Measurements from ENCODE around the gene TRPM1. TPM values are rescaled to one million over a fixed set of nuclear protein-coding genes. Genes with fewer than 3 reads are reported as not detected.

TRPM1 gene
- total RNA-seq, 1 donor from 2014 or later = not detected

- no peak for TF ChIP-seq CTCF (IDR thresholded peaks at IDR 0.05)
- no peaks in the 10 kb centered on the region for H3K9me3 ChIP-seq
- H3K27ac ChIP-seq = no peak overlapping the region
- DNase-seq (ENCODE audit: low spot score in 2 of 2) = no peak
- H3K4me3 ChIP-seq = no peak overlapping the region
- intact Hi-C loops (cut with DNase I) = no loop called here
- no peaks in the 10 kb centered on the region for H3K27me3 ChIP-seq
- no peaks in the 10 kb centered on the region for H3K36me3 ChIP-seq
- no peaks in the 10 kb centered on the region for H3K4me1 ChIP-seq
Observed at GRCh38 chr15:31023841-31024240, 77.7 kb downstream of the TRPM1 start.

DNA sequence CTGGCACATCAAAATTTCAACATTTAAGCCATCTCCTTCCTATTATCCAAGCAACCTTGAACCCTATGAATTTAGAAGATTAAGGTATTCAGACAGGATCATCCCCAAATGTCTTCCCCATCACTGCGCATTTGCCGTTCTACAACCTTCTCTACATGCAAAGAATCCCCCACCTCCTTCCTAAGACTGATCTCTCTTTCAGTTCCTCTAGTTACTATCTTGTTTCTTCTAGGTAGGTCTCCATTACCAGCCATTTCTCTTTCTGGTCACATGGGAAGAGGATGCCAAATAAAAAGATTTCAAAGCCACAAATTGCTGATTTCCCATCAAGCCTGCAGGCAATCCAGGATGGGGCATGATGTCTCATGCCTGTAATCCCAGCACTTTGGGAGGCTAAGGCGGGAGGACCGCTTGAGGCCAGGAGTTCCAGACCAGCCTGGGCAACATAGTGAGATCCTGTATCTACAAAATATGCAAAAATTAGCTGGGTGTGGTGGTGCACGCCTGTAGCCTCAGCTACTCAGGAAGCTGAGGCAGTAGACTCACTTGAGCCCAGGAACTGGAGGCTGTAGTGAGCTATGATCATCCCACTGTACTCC is 80.4 kb downstream of the TRPM1 start:
- intact Hi-C loops (cut with DNase I) = no loop called here
- no peak overlapping the region for H3K27ac ChIP-seq
- no peak overlapping the region for H3K4me3 ChIP-seq
- no peak for DNase-seq (ENCODE audit: low spot score in 2 of 2)
- H3K27me3 ChIP-seq = no peaks in the 10 kb centered on the region
- H3K4me1 ChIP-seq = no peaks in the 10 kb centered on the region
- no peak for TF ChIP-seq CTCF (IDR thresholded peaks at IDR 0.05)
- H3K9me3 ChIP-seq = no peaks in the 10 kb centered on the region
- H3K36me3 ChIP-seq = no peaks in the 10 kb centered on the region

GRCh38 chr15:31020542-31020941 is 81.0 kb downstream of the TRPM1 start:
- no peaks in the 10 kb centered on the region for H3K27me3 ChIP-seq
- intact Hi-C loops (cut with DNase I) = no loop called here

DNA sequence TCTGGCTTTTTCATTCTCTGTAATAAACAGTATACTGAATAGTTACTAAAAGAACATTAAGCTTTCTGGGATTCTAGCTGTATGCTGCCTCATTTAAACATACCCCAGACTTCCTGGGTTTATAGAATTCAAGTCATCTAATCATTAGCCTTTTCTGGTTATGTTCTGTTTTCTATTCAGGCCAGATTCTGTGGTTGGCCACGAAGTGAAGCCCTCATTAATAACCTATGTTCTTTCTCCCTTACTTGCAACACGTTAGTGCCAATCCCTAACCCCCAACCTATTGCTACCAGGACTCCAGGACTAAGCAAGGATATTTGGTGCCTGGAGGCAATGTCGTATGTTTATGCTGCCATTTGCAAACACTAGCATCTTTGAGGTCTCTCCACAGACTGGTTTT is 81.5 kb downstream of the TRPM1 start:
- no peaks in the 10 kb centered on the region for H3K4me1 ChIP-seq
- no peak for TF ChIP-seq CTCF (IDR thresholded peaks at IDR 0.05)
- intact Hi-C loops (cut with DNase I) = no loop called here
- H3K4me3 ChIP-seq = no peak overlapping the region
- H3K36me3 ChIP-seq = no peaks in the 10 kb centered on the region
- no peak for DNase-seq (ENCODE audit: low spot score in 2 of 2)
- H3K27me3 ChIP-seq = no peaks in the 10 kb centered on the region
- no peak overlapping the region for H3K27ac ChIP-seq
- no peaks in the 10 kb centered on the region for H3K9me3 ChIP-seq

More at GRCh38 chr15:31020542-31020941, 81.0 kb downstream of the TRPM1 start:
- H3K36me3 ChIP-seq = no peaks in the 10 kb centered on the region
- no peak overlapping the region for H3K4me3 ChIP-seq
- TF ChIP-seq CTCF (IDR thresholded peaks at IDR 0.05) = no peak
- no peak overlapping the region for H3K27ac ChIP-seq
- H3K9me3 ChIP-seq = no peaks in the 10 kb centered on the region
- no peak for DNase-seq (ENCODE audit: low spot score in 2 of 2)
- H3K4me1 ChIP-seq = no peaks in the 10 kb centered on the region

GRCh38 chr15:31017311-31017710 is 84.2 kb downstream of the TRPM1 start:
- peaks cover 7 to 8% of the 10 kb centered on the region in 2 donors for H3K9me3 ChIP-seq
- H3K36me3 ChIP-seq = no peaks in the 10 kb centered on the region
- no peak for TF ChIP-seq CTCF (IDR thresholded peaks at IDR 0.05)
- intact Hi-C loops (cut with DNase I) = no loop called here
- H3K27ac ChIP-seq = no peak overlapping the region
- no peak for DNase-seq (ENCODE audit: low spot score in 2 of 2)
- no peaks in the 10 kb centered on the region for H3K4me1 ChIP-seq
- H3K27me3 ChIP-seq = no peaks in the 10 kb centered on the region
- no peak overlapping the region for H3K4me3 ChIP-seq

DNA sequence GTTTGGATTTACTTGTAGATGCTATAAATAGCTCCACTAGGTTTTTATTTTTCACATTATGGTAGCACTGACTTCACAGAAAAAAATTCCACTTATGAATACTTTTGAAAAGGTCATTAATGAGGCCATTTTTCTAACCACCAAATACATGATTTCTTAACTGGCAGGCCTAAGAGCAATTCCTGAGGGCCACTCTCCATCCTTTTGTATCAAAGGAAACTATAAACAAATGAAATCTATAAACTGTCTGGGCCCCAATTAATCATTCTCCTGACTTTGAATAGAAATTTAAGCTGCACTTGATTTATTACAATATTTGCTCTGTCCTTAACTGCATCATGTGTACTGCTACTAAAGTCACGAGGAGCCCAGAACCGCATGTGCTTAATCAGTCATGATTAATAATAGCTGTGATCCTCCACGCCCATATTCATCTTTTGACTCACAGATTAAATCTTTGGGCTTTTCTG is 85.0 kb downstream of the TRPM1 start:
- TF ChIP-seq CTCF (IDR thresholded peaks at IDR 0.05) = no peak
- no peak for DNase-seq (ENCODE audit: low spot score in 2 of 2)
- Histone ChIP-seq H3K27ac (no peak overlapping the region), H3K27me3 (no peaks in the 10 kb centered on the region), H3K4me3 (no peak overlapping the region), H3K9me3 (peaks cover 10 to 14% of the 10 kb centered on the region in 2 donors), H3K36me3 (no peaks in the 10 kb centered on the region), H3K4me1 (no peaks in the 10 kb centered on the region)
- intact Hi-C loops (cut with DNase I) = no loop called here

All from ascending aorta (tissue), 2 donors.